ENCODE results near the gene IL36G. TPM values are rescaled to one million over a fixed set of nuclear protein-coding genes. Genes with fewer than 3 reads are reported as not detected.

IL36G gene
- total and polyA plus RNA-seq, 2 experiments from 2014 or later = not detected

GRCh38 chr2:113025737-113026136 is 47.9 kb downstream of the IL36G start:
- no peaks in the 10 kb centered on the region for H3K79me2 ChIP-seq (replicated peaks; ENCODE audit: insufficient read depth)
- H3K9me2 ChIP-seq (ENCODE audit: insufficient read depth) = peaks cover 12% of the 10 kb centered on the region; the same call in 1 of the 2 replicates
- TF ChIP-seq JUNB (IDR thresholded peaks at IDR 0.05; ENCODE audit: unreplicated experiment) (no peak), POLR2AphosphoS5 (IDR thresholded peaks at IDR 0.05; ENCODE audit: low read depth) (no peak), CTCF (conservative IDR thresholded peaks at IDR 0.05; ENCODE audit: low read depth in 2 of 2) (no peak), NANOG (IDR thresholded peaks at IDR 0.05; ENCODE audit: borderline replicate concordance) (no peak)
- no peaks in the 10 kb centered on the region for H3K27me3 ChIP-seq (ENCODE audit: insufficient read depth)
- DNase-seq (ENCODE audit: low spot score) (no peak), ATAC-seq (no peak)
- no peaks in the 10 kb centered on the region; the same call in 2 of the 3 replicates for H3K9me3 Mint-ChIP-seq
- H3K36me3 Mint-ChIP-seq (ENCODE audit: low read depth) = no peaks in the 10 kb centered on the region
- H3K27me3 Mint-ChIP-seq (ENCODE audit: insufficient read depth, low read depth, poor library complexity) = peaks cover 5% of the 10 kb centered on the region
- H2AFZ ChIP-seq = no peak overlapping the region
- no peaks in the 10 kb centered on the region for H3F3A ChIP-seq (replicated peaks; ENCODE audit: low read depth)
- no peak overlapping the region for H3K4me3 ChIP-seq
- H3K36me3 ChIP-seq (ENCODE audit: insufficient read depth) = no peaks in the 10 kb centered on the region
- no peak overlapping the region for H3K27ac ChIP-seq (ENCODE audit: low read depth)
- peaks cover 13% of the 10 kb centered on the region; the same call in 2 of the 3 replicates for H3K4me1 Mint-ChIP-seq
- H4K20me1 ChIP-seq (replicated peaks; ENCODE audit: insufficient read depth) = no peaks in the 10 kb centered on the region
- peaks cover 5% of the 10 kb centered on the region; the same call in 1 of the 2 replicates for H3K4me1 ChIP-seq (ENCODE audit: insufficient read depth)
- H3K4me3 Mint-ChIP-seq = no peak overlapping the region
- H3K27ac Mint-ChIP-seq = no peak overlapping the region
- H3K4me2 ChIP-seq = no peak overlapping the region

- peaks cover 5% of the 10 kb centered on the region for H3K27me3 Mint-ChIP-seq (ENCODE audit: insufficient read depth, low read depth, poor library complexity)
- no peak for TF ChIP-seq ZNF462 (CRISPR knock-in tag; IDR thresholded peaks at IDR 0.05)
- no peak for TF ChIP-seq EZH2phosphoT487 (IDR thresholded peaks at IDR 0.05; ENCODE audit: unreplicated experiment)
- TF ChIP-seq POLR2AphosphoS5 (IDR thresholded peaks at IDR 0.05; ENCODE audit: low read depth) = no peak
- TF ChIP-seq JUNB (IDR thresholded peaks at IDR 0.05; ENCODE audit: unreplicated experiment) = no peak
- TF ChIP-seq CTCF (conservative IDR thresholded peaks at IDR 0.05; ENCODE audit: low read depth in 2 of 2) = no peak
- TF ChIP-seq ETS1 (IDR thresholded peaks at IDR 0.05) = no peak
- no peak for TF ChIP-seq NANOG (IDR thresholded peaks at IDR 0.05; ENCODE audit: borderline replicate concordance)
- TF ChIP-seq ZNF114 (CRISPR knock-in tag; IDR thresholded peaks at IDR 0.05) = no peak
- no peak for TF ChIP-seq CREB1 (CRISPR knock-in tag; IDR thresholded peaks at IDR 0.05; ENCODE audit: low read depth)
Observed at GRCh38 chr2:113027691-113028090, 49.9 kb downstream of the IL36G start.

More at GRCh38 chr2:113027691-113028090, 49.9 kb downstream of the IL36G start:
- H3K36me3 Mint-ChIP-seq (ENCODE audit: low read depth) = no peaks in the 10 kb centered on the region
- DNase-seq (ENCODE audit: low spot score) (no peak), ATAC-seq (no peak)
- H3K27me3 ChIP-seq (ENCODE audit: insufficient read depth) = no peaks in the 10 kb centered on the region
- no peaks in the 10 kb centered on the region for H4K20me1 ChIP-seq (replicated peaks; ENCODE audit: insufficient read depth)
- H3K9me3 Mint-ChIP-seq = no peaks in the 10 kb centered on the region; the same call in 1 of the 3 replicates
- H3K4me2 ChIP-seq = no peak overlapping the region
- H3K4me3 Mint-ChIP-seq = no peak overlapping the region
- H3K4me1 ChIP-seq (ENCODE audit: insufficient read depth) = peaks cover 5% of the 10 kb centered on the region; the same call in 1 of the 2 replicates
- H3K4me3 ChIP-seq = no peak overlapping the region
- peaks cover 16% of the 10 kb centered on the region; the same call in 1 of the 2 replicates for H3K9me2 ChIP-seq (ENCODE audit: insufficient read depth)
- H3K27ac Mint-ChIP-seq = no peak overlapping the region
- H2AFZ ChIP-seq = peak overlapping the region; percentile 63; the same call in 1 of the 2 replicates
- no peaks in the 10 kb centered on the region for H3K36me3 ChIP-seq (ENCODE audit: insufficient read depth)
- peaks cover 13% of the 10 kb centered on the region; the same call in 2 of the 3 replicates for H3K4me1 Mint-ChIP-seq
- H3K27ac ChIP-seq (ENCODE audit: low read depth) = no peak overlapping the region
- no peaks in the 10 kb centered on the region for H3K79me2 ChIP-seq (replicated peaks; ENCODE audit: insufficient read depth)
- H3F3A ChIP-seq (replicated peaks; ENCODE audit: low read depth) = no peaks in the 10 kb centered on the region

Measured in GM23338 (cell line).